Measurements from ENCODE around the gene LIMS3. TPM values are rescaled to one million over a fixed set of nuclear protein-coding genes. Genes with fewer than 3 reads are reported as not detected.
"Not testable (repeated sequence)": the region's sequence is repeated elsewhere in the genome, so short reads cannot be mapped to it uniquely, and the experiment has no call there.

The LIMS3 gene
- polyA plus RNA-seq, 1 experiment = 1.1 TPM

DNA sequence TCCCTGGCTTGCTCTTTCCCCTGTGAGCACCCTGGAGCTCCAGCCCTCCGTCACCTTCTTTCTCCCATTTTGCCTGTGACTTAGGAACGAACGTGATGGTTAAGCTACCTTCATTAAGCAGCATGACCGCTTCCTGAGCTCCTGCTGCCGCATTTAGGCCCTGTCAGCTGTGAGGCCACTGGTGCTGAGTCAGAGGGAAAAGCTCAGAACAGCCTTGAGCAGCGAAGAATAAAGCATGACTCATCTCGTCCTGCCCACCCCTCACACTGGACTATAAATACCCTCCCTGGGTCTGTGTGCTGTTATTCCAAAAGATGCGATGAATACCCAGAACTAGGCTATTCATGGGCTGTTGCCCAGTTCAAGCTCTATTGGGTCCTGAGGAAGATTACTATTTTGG is 7.3 kb downstream of the LIMS3 start:
- POLR2A ChIA-PET; H3K36me3 ChIP-seq (ENCODE audit: control insufficient read depth, insufficient read depth, low read length); H3K27me3 ChIP-seq (ENCODE audit: control insufficient read depth, insufficient read depth, low read length); DNase-seq (ENCODE audit: low read depth); CTCF ChIA-PET; H3K4me3 ChIP-seq (ENCODE audit: low read depth, low read length): not testable (repeated sequence)

DNA sequence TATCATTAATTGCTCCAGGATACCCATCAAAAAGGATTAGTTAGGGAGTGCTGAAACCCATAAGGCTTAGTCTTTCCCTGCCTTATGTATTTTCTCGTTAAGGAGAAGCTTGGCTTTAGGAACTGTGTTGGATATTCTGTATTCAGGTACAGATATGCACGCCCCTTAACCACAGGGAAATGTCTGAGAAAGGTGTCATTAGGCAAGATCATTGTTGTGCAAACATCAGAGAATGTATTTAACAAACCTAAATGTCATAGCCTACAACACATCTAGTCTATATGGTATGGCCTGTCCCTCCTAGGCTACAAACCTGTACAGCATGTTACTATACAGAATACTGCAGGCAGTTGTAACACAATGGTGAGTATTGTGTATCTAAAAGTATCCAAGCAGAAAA is 10.1 kb downstream of the LIMS3 start:
- CTCF ChIA-PET; DNase-seq (ENCODE audit: low read depth); H3K36me3 ChIP-seq (ENCODE audit: control insufficient read depth, insufficient read depth, low read length); H3K4me3 ChIP-seq (ENCODE audit: low read depth, low read length); POLR2A ChIA-PET; H3K27me3 ChIP-seq (ENCODE audit: control insufficient read depth, insufficient read depth, low read length): not testable (repeated sequence)

DNA sequence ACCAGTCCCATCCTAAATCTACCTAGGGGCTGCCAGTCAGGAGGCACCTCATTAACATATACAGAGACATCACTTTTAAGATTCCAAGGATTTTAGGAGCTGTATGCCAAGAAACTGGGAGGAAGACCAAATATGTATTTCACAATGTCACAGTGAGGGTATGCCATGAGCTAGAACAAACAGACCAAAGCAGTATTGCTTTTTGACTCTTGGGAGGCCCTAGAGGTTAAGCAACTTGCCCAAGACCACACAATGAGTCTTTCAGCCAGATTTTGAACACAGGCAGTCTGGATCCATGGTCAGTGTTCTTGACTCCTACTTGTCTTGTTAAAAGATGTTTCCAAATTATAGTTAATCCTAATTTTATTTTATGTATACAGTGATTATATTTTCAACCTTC is 12.3 kb downstream of the LIMS3 start:
- POLR2A ChIA-PET = not testable (repeated sequence)

DNA sequence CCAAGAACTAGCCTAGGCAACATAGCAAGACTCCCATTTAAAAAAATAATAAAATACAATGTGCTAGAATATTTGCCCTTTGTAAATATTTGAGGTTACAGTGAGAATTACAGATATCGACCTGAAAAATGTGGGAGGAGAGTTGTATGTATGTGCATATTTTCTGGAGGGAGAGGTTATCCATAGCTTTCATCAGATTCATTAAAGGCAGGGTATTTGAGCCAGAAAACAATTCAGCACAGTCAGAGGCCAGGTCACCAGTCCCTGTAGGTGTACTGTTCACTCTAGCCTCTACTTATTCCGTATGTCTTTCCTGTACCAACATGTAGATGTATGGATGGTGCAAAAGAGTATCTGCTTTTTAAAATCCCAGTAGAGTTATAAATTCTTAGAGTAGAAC is 15.4 kb downstream of the LIMS3 start:
- H3K27me3 ChIP-seq (ENCODE audit: control insufficient read depth, insufficient read depth, low read length); H3K4me3 ChIP-seq (ENCODE audit: low read depth, low read length); H3K36me3 ChIP-seq (ENCODE audit: control insufficient read depth, insufficient read depth, low read length); POLR2A ChIA-PET; DNase-seq (ENCODE audit: low read depth); CTCF ChIA-PET: not testable (repeated sequence)

More for the DNA sequence above, 12.3 kb downstream of the LIMS3 start:
- DNase-seq (ENCODE audit: low read depth); H3K36me3 ChIP-seq (ENCODE audit: control insufficient read depth, insufficient read depth, low read length); H3K27me3 ChIP-seq (ENCODE audit: control insufficient read depth, insufficient read depth, low read length); H3K4me3 ChIP-seq (ENCODE audit: low read depth, low read length); CTCF ChIA-PET: not testable (repeated sequence)

DNA sequence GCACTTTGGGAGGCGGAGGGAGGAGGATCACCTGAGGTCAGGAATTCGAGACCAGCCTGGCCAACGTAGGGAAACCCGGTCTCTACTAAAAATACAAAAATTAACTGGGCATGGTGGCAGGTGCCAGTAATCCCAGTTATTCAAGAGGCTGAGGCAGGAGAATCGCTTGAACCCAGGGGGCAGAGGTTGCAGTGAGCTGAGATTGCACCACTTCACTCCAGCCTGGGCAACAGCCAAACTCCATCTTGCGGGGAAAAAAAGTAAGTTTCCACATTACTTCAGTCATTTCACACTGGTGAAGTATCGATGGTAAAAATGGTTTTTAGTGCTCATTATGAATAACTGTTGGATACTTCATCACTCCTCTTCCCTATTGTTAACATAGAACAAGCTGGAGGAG is 16.1 kb downstream of the LIMS3 start:
- DNase-seq (ENCODE audit: low read depth); H3K4me3 ChIP-seq (ENCODE audit: low read depth, low read length); CTCF ChIA-PET; H3K36me3 ChIP-seq (ENCODE audit: control insufficient read depth, insufficient read depth, low read length); H3K27me3 ChIP-seq (ENCODE audit: control insufficient read depth, insufficient read depth, low read length); POLR2A ChIA-PET: not testable (repeated sequence)

DNA sequence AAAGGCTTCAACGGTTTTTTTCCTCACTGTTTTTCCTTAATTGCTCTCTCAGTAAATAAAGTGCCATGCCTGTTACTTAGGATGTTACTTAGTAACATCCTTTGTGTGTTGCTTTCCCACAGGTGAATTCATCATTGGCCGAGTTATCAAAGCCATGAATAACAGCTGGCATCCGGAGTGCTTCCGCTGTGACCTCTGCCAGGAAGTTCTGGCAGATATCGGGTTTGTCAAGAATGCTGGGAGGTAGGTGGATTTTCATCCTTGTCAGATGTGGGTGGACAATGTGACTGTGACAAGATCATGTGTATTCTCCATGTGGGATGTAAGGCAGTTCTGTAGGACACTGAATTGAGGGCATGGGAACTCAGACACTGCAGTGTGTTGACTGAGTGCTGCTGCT is 17.3 kb downstream of the LIMS3 start:
- DNase-seq (ENCODE audit: low read depth); H3K36me3 ChIP-seq (ENCODE audit: control insufficient read depth, insufficient read depth, low read length); CTCF ChIA-PET; POLR2A ChIA-PET; H3K4me3 ChIP-seq (ENCODE audit: low read depth, low read length); H3K27me3 ChIP-seq (ENCODE audit: control insufficient read depth, insufficient read depth, low read length): not testable (repeated sequence)

DNA sequence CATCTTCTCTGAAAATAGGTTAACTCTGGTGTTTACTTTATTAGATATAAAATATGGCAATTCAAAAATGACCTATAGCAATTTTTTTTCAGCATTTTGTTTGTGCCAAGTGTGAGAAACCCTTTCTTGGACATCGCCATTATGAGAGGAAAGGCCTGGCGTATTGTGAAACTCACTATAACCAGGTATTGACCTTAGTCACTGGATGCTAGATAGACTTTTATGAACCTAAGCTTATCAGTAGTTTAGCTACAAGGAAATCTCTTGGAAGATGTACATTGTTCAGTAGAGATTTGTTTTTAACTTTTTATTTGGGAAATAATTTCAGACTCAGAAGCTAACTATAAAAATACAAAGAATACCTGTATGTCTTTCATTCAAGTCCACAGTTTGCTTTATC is 21.7 kb downstream of the LIMS3 start:
- POLR2A ChIA-PET; H3K4me3 ChIP-seq (ENCODE audit: low read depth, low read length); H3K36me3 ChIP-seq (ENCODE audit: control insufficient read depth, insufficient read depth, low read length); CTCF ChIA-PET; H3K27me3 ChIP-seq (ENCODE audit: control insufficient read depth, insufficient read depth, low read length); DNase-seq (ENCODE audit: low read depth): not testable (repeated sequence)

DNA sequence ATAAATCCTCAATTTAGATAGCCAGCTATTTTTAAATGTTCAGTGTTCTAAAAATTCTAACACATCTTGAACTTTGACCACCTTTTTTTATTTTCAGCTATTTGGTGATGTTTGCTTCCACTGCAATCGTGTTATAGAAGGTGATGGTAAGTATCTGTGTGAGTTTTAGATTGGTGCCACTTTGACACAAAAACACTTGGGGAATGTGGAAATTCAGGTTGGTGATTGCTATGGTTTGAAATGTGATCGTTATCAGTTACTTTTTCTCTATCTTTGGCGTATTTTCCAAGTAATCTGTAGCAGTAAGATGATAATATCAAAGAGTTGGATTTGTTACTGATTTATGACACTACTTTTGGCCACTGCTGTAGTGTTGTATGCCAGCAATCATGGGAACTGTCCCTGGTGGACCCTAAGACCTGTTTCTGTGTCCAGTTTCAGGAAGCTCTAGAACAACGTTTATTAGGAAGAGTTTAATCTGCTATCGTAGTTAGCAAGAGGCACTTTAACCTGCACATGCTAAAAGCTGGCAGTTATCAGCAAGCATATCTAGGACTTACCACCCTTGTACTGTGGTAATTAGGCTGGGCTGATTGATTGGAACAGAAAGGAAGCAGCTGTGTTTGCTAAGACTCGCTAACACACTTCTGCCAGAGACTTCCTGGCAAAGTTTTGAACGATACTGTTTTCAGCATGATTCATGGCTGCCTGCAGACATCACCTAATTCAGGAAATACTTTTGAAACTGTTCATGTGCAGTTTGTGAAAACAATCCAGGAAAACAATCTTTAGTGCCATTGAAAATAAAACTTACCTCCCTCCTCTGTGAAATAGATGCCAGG is 23.3 kb downstream of the LIMS3 start:
- H3K4me3 ChIP-seq (ENCODE audit: low read depth, low read length); POLR2A ChIA-PET; DNase-seq (ENCODE audit: low read depth): not testable (repeated sequence)

DNA sequence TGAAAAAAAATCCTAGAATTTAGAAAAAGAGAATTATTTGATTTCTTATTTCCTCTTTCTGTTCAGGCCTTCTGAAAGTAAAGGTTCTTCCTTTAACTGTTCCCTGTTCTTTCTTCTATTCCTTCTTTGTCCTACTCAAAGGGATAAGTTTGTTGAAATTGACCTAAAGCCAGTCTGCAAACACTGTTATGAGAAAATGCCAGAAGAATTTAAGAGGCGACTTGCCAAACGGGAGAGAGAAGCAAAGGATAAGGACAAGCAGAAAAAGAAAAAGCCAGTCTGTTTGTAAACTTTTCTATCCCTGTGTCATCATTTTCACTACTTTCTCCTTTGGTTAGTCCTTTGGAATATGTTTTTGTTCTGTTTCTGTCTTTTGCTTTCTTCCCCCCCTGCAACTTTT is 26.0 kb downstream of the LIMS3 start:
- H3K36me3 ChIP-seq (ENCODE audit: control insufficient read depth, insufficient read depth, low read length); CTCF ChIA-PET; H3K27me3 ChIP-seq (ENCODE audit: control insufficient read depth, insufficient read depth, low read length); DNase-seq (ENCODE audit: low read depth); H3K4me3 ChIP-seq (ENCODE audit: low read depth, low read length); POLR2A ChIA-PET: not testable (repeated sequence)

More for the DNA sequence above, 23.3 kb downstream of the LIMS3 start:
- CTCF ChIA-PET; H3K36me3 ChIP-seq (ENCODE audit: control insufficient read depth, insufficient read depth, low read length); H3K27me3 ChIP-seq (ENCODE audit: control insufficient read depth, insufficient read depth, low read length): not testable (repeated sequence)

DNA sequence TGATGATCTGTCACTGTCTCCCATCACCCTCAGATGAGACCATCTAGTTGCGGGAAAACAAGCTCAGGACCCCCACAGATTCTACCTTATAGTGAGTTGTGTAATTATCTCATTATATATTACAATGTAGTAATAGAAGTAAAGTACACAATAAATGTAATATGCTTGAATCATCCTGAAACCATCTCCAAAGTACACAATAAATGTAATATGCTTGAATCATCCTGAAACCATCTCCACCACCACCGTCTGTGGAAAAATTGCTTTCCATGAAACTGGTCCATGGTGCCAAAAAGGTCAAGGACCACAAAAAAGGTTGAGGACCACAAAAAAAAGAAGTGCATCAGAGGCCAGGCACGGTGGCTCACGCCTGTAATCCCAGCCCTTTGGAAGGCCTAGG is 29.3 kb downstream of the LIMS3 start:
- CTCF ChIA-PET; POLR2A ChIA-PET; H3K36me3 ChIP-seq (ENCODE audit: control insufficient read depth, insufficient read depth, low read length); H3K4me3 ChIP-seq (ENCODE audit: low read depth, low read length); DNase-seq (ENCODE audit: low read depth); H3K27me3 ChIP-seq (ENCODE audit: control insufficient read depth, insufficient read depth, low read length): not testable (repeated sequence)

DNA sequence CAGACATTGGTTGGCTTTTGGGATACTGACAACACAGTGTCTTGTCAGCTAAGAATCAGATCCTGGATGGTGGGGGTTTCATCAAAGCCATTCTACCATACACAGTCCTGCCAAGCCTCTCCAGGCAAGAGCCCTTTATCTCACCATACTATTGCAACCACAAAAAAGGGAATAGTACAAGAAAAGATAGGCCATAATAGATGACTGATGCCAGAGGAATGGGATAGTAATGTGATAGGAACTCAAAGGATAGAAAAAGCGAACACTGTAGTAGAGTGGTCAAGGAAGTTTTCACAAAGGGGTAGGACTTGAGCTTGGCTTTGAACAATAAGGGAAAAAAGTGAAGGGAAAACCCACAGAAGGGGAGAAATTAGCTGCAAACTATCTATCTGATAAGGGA is 30.7 kb downstream of the LIMS3 start:
- POLR2A ChIA-PET; H3K4me3 ChIP-seq (ENCODE audit: low read depth, low read length); H3K36me3 ChIP-seq (ENCODE audit: control insufficient read depth, insufficient read depth, low read length): not testable (repeated sequence)

DNA sequence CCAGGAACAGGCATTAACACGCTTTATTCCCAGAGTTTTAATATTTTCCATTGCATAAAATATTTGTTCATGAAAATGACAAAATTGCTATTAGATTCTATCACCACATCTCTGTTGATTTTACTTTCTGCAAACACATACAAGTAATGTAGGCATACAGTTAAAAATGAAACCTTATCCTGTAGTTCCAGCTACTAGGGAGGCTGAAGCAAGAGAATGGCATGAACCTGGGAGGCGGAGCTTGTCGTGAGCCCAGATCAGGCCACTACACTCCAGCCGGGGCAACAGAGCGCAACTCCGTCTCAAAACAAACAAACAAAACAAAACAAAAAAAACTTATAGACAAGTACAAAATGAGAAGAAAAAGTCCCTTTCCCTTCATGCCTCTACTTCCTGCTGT is 38.0 kb downstream of the LIMS3 start:
- CTCF ChIA-PET; POLR2A ChIA-PET; H3K27me3 ChIP-seq (ENCODE audit: control insufficient read depth, insufficient read depth, low read length); DNase-seq (ENCODE audit: low read depth); H3K4me3 ChIP-seq (ENCODE audit: low read depth, low read length); H3K36me3 ChIP-seq (ENCODE audit: control insufficient read depth, insufficient read depth, low read length): not testable (repeated sequence)

More for the DNA sequence above, 30.7 kb downstream of the LIMS3 start:
- H3K27me3 ChIP-seq (ENCODE audit: control insufficient read depth, insufficient read depth, low read length); CTCF ChIA-PET; DNase-seq (ENCODE audit: low read depth): not testable (repeated sequence)

DNA sequence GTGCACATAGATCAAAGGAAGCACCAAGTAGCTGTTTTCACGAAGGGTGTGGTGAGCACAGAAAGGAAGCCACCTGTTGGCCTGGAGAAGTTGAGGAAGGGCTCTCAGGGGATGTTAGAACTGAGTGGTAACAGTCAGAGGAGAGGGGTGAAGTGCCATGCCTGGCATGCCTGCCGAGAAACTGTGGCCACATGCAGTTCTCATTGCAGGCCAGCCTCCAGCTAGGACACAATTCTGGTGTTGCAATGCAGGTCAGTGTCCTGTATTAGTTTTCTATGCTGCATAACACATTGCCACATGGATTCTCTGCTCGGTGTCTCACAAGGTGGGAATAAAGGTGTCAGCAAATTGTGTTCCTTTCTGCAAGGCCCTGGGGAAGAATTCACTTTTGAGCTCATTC is 46.9 kb downstream of the LIMS3 start:
- H3K4me3 ChIP-seq (ENCODE audit: low read depth, low read length); H3K27me3 ChIP-seq (ENCODE audit: control insufficient read depth, insufficient read depth, low read length); DNase-seq (ENCODE audit: low read depth); POLR2A ChIA-PET; H3K36me3 ChIP-seq (ENCODE audit: control insufficient read depth, insufficient read depth, low read length); CTCF ChIA-PET: not testable (repeated sequence)

Measured in BJ (cell line).